Measurements from ENCODE around the gene RAI1. TPM values are rescaled to one million over a fixed set of nuclear protein-coding genes. Genes with fewer than 3 reads are reported as not detected.
A peak's percentile ranks its signal among the peaks of the same experiment; 100 is the strongest.

Gene RAI1
- total and polyA plus RNA-seq, 9 donors = 1.5 to 57.7 (median 35.3) TPM

- Histone ChIP-seq H3K4me1 (ENCODE audit: insufficient read depth) (peaks cover 11% of the 10 kb centered on the region), H3K27me3 (no peaks in the 10 kb centered on the region), H3K4me3 (peak overlapping the region; percentile 41), H3K27ac (no peak overlapping the region), H3K36me3 (no peaks in the 10 kb centered on the region), H3K9me3 (no peaks in the 10 kb centered on the region)
- no peak for DNase-seq
- TF ChIP-seq POLR2A (IDR thresholded peaks at IDR 0.05) (no peak), EP300 (IDR thresholded peaks at IDR 0.05) (no peak)
- TF ChIP-seq, protein P1, sequence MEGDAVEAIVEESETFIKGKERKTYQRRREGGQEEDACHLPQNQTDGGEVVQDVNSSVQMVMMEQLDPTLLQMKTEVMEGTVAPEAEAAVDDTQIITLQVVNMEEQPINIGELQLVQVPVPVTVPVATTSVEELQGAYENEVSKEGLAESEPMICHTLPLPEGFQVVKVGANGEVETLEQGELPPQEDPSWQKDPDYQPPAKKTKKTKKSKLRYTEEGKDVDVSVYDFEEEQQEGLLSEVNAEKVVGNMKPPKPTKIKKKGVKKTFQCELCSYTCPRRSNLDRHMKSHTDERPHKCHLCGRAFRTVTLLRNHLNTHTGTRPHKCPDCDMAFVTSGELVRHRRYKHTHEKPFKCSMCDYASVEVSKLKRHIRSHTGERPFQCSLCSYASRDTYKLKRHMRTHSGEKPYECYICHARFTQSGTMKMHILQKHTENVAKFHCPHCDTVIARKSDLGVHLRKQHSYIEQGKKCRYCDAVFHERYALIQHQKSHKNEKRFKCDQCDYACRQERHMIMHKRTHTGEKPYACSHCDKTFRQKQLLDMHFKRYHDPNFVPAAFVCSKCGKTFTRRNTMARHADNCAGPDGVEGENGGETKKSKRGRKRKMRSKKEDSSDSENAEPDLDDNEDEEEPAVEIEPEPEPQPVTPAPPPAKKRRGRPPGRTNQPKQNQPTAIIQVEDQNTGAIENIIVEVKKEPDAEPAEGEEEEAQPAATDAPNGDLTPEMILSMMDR (IDR thresholded peaks at IDR 0.05) = no peak
- WGBS, 3 donors = 10 to 25% (median 22%) methylated on average over 23 of the region's 23 CpGs
- intact Hi-C loops (cut with DNase I) = no loop called here
These were observed 41.7 kb downstream of the RAI1 start for GRCh38 chr17:17722906-17723353.

- 1% methylated on average over 95 to 103 of the region's 103 CpGs for WGBS, 3 donors
- DNase-seq = peak in 2 of 5 donors; percentile 64 to 69
These were observed 42.4 kb downstream of the RAI1 start for GRCh38 chr17:17723354-17724261.

DNA sequence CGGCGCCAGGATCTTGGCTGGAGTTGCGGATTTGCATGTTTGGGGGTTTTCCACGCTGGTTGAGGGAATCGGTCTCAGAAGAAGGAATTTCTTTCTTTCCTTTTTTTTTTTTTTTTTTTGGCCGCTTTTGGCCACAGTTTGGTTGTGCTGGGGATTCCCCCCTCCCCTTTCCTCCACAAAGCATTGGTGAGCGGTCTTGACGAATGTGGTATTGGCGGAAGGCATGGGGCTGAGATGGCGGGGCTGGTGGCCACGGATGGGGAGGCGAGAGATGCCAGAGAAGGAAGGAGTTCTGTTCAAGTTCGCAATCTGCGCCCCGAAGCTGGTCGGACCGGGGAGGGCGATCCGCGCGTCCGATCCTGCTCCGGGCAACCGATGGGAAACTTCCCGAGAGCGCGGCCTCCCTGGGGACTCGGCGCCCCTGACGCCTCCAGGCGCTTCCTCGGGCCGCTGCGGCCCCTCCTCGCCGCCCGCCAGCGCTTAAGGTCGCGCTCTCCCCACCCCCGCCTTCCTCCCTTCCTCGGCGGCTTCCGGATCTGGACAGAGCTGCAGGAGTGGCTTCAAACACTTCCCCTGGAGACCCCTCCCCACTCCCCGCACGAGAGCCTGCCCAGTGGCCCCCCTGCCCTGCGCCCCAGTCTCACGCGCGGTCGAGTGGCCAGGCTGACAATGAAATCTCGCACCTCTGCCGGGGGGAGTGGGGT, 43.2 kb downstream of the RAI1 start:
- Histone ChIP-seq H3K4me1 (ENCODE audit: insufficient read depth) (peaks cover 11% of the 10 kb centered on the region), H3K27me3 (no peaks in the 10 kb centered on the region), H3K9me3 (no peaks in the 10 kb centered on the region), H3K4me3 (peak overlapping the region; percentile 41), H3K36me3 (no peaks in the 10 kb centered on the region), H3K27ac (peak overlapping the region in 1 of 2 donors; percentile 39)
- WGBS, 3 donors = 1 to 4% (median 1%) methylated on average over 44 to 53 of the region's 53 CpGs
- DNase-seq = peak in 3 of 5 donors; percentile 58 to 69 (median 58)
- TF ChIP-seq, protein P1 (IDR thresholded peaks at IDR 0.05) = no peak
- TF ChIP-seq EP300 (IDR thresholded peaks at IDR 0.05) = no peak
- intact Hi-C loops (cut with DNase I) = no loop called here

More at GRCh38 chr17:17723354-17724261, 42.4 kb downstream of the RAI1 start:
- peaks cover 11% of the 10 kb centered on the region for H3K4me1 ChIP-seq (ENCODE audit: insufficient read depth)
- intact Hi-C loops (cut with DNase I) = no loop called here
- H3K9me3 ChIP-seq = no peaks in the 10 kb centered on the region
- no peaks in the 10 kb centered on the region for H3K27me3 ChIP-seq
- TF ChIP-seq, protein P1 (IDR thresholded peaks at IDR 0.05) = no peak
- TF ChIP-seq POLR2A (IDR thresholded peaks at IDR 0.05) = no peak
- TF ChIP-seq EP300 (IDR thresholded peaks at IDR 0.05) = no peak
- no peaks in the 10 kb centered on the region for H3K36me3 ChIP-seq
- peak overlapping the region; percentile 41 for H3K4me3 ChIP-seq
- peak overlapping the region in 1 of 2 donors; percentile 39 for H3K27ac ChIP-seq

- Histone ChIP-seq H3K9me3 (no peaks in the 10 kb centered on the region), H3K27ac (peak overlapping the region in 1 of 2 donors; percentile 29), H3K4me1 (ENCODE audit: insufficient read depth) (peaks cover 11% of the 10 kb centered on the region), H3K4me3 (peak overlapping the region; percentile 41), H3K27me3 (no peaks in the 10 kb centered on the region), H3K36me3 (no peaks in the 10 kb centered on the region)
- peak in 1 of 5 donors; percentile 50 for DNase-seq
- TF ChIP-seq, protein P1 (IDR thresholded peaks at IDR 0.05) = no peak
- no peak for TF ChIP-seq EP300 (IDR thresholded peaks at IDR 0.05)
- TF ChIP-seq POLR2A (IDR thresholded peaks at IDR 0.05) = no peak
- intact Hi-C loops (cut with DNase I) = no loop called here
- WGBS, 3 donors = 33 to 57% (median 40%) methylated on average over 31 to 36 of the region's 36 CpGs
These were observed 43.9 kb downstream of the RAI1 start for GRCh38 chr17:17725011-17725751.

Measured in ovary (tissue), 9 donors.